Measurements from ENCODE around the gene ATP2C2. TPM values are rescaled to one million over a fixed set of nuclear protein-coding genes. Genes with fewer than 3 reads are reported as not detected.

The ATP2C2 gene
- total RNA-seq, 1 experiment from 2014 or later: 20.3 TPM

DNA sequence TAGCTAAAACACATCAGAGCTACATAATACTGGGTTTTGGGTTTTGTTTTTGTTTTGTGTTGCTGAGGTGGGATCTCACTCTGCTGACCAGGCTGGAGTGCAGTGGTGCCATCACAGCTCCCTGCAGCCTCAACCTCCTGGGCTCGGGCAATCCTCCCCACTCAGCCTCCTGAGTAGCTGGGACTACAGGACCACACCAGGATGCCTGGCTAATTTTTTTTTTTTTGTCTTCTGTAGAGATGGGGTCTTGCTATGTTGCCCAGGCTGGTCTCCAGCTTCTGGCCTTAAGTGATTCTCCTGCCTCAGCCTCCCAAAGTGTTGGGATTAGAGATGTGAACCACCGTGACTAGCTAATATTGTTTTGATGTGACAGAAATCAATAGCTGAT lies 129.9 kb downstream of the ATP2C2 start:
- ChIA-PET RAD21 (ENCODE audit: low non-redundant PET in 1 of 2, low total read pairs in 2 of 2, uncharacterized antibody in 2 of 2, unreplicated experiment in 2 of 2) (no interaction called here), CTCF (interaction anchor here (1.0 to 1.3 kb wide), 2 partner anchors 13 to 311 kb away, joined by 3 read pairs; partner anchors contain the start of gene TAF1C), POLR2A (interaction anchor here (0.5 kb wide), 1 partner anchor 133 kb away, joined by 3 read pairs; no protein-coding TSS in a partner anchor)
- Histone ChIP-seq H3K27ac (ENCODE audit: low read depth, low read length) (no peak overlapping the region), H3K9ac (ENCODE audit: low read length) (no peak overlapping the region), H3K27me3 (ENCODE audit: insufficient read depth, low read length) (no peaks in the 10 kb centered on the region), H4K20me1 (ENCODE audit: insufficient read depth) (no peaks in the 10 kb centered on the region), H3K4me1 (ENCODE audit: control insufficient read depth in 1 of 2, insufficient read depth in 2 of 2, low read length in 2 of 2) (peaks cover 43 to 49% of the 10 kb centered on the region in 2 experiments), H3K4me2 (ENCODE audit: low read length) (no peak overlapping the region), H3K9me3 (ENCODE audit: control insufficient read depth in 1 of 2, insufficient read depth in 1 of 2, low read depth in 1 of 2, low read length in 2 of 2) (no peaks in the 10 kb centered on the region), H3K36me3 (ENCODE audit: control insufficient read depth in 1 of 2, insufficient read depth in 2 of 2, low read length in 2 of 2) (peaks cover 29 to 48% of the 10 kb centered on the region in 2 experiments), H3K9me2 (ENCODE audit: insufficient read depth) (no peaks in the 10 kb centered on the region), H3K79me2 (ENCODE audit: insufficient read depth, low read length) (peaks cover 24% of the 10 kb centered on the region), H3K4me3 (replicated peaks in 1 of 2; ENCODE audit: low read depth in 1 of 2, low read length in 2 of 2) (no peak overlapping the region), H2AFZ (ENCODE audit: low read depth, low read length, poor library complexity, severe bottlenecking) (no peak overlapping the region)
- TF ChIP-seq ELF1 (IDR thresholded peaks at IDR 0.05; ENCODE audit: borderline replicate concordance, low read depth) (no peak), ZFX (IDR thresholded peaks at IDR 0.05) (no peak), POLR2A (IDR thresholded peaks at IDR 0.05; ENCODE audit: borderline replicate concordance, extremely low read depth, insufficient read depth, insufficient read length) (no peak), JUND (IDR thresholded peaks at IDR 0.05) (no peak), SRF (IDR thresholded peaks at IDR 0.05; ENCODE audit: low read depth) (no peak), SIN3A (IDR thresholded peaks at IDR 0.05; ENCODE audit: low read depth) (no peak), ZNF274 (IDR thresholded peaks at IDR 0.05; ENCODE audit: low read depth, low read length) (no peak), RAD21 (IDR thresholded peaks at IDR 0.05; ENCODE audit: low read depth) (no peak), YY1 (IDR thresholded peaks at IDR 0.05; ENCODE audit: extremely low read depth, insufficient replicate concordance, low read depth, low read length) (no peak), SP1 (IDR thresholded peaks at IDR 0.05; ENCODE audit: low read depth) (no peak), TCF7L2 (IDR thresholded peaks at IDR 0.05; ENCODE audit: borderline replicate concordance, extremely low read depth, insufficient read depth, insufficient read length) (no peak), EZH2 (IDR thresholded peaks at IDR 0.05) (no peak), POLR2AphosphoS5 (IDR thresholded peaks at IDR 0.05; ENCODE audit: low read depth, low read length) (no peak), CBX3 (IDR thresholded peaks at IDR 0.05; ENCODE audit: low read depth) (no peak), EGR1 (IDR thresholded peaks at IDR 0.05; ENCODE audit: low read depth) (no peak)
- TF ChIP-seq, protein P1, sequence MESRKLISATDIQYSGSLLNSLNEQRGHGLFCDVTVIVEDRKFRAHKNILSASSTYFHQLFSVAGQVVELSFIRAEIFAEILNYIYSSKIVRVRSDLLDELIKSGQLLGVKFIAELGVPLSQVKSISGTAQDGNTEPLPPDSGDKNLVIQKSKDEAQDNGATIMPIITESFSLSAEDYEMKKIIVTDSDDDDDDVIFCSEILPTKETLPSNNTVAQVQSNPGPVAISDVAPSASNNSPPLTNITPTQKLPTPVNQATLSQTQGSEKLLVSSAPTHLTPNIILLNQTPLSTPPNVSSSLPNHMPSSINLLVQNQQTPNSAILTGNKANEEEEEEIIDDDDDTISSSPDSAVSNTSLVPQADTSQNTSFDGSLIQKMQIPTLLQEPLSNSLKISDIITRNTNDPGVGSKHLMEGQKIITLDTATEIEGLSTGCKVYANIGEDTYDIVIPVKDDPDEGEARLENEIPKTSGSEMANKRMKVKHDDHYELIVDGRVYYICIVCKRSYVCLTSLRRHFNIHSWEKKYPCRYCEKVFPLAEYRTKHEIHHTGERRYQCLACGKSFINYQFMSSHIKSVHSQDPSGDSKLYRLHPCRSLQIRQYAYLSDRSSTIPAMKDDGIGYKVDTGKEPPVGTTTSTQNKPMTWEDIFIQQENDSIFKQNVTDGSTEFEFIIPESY (IDR thresholded peaks at IDR 0.05; ENCODE audit: extremely low read depth, insufficient replicate concordance, low read length): no peak
- TF ChIP-seq, protein P2, sequence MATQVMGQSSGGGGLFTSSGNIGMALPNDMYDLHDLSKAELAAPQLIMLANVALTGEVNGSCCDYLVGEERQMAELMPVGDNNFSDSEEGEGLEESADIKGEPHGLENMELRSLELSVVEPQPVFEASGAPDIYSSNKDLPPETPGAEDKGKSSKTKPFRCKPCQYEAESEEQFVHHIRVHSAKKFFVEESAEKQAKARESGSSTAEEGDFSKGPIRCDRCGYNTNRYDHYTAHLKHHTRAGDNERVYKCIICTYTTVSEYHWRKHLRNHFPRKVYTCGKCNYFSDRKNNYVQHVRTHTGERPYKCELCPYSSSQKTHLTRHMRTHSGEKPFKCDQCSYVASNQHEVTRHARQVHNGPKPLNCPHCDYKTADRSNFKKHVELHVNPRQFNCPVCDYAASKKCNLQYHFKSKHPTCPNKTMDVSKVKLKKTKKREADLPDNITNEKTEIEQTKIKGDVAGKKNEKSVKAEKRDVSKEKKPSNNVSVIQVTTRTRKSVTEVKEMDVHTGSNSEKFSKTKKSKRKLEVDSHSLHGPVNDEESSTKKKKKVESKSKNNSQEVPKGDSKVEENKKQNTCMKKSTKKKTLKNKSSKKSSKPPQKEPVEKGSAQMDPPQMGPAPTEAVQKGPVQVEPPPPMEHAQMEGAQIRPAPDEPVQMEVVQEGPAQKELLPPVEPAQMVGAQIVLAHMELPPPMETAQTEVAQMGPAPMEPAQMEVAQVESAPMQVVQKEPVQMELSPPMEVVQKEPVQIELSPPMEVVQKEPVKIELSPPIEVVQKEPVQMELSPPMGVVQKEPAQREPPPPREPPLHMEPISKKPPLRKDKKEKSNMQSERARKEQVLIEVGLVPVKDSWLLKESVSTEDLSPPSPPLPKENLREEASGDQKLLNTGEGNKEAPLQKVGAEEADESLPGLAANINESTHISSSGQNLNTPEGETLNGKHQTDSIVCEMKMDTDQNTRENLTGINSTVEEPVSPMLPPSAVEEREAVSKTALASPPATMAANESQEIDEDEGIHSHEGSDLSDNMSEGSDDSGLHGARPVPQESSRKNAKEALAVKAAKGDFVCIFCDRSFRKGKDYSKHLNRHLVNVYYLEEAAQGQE (IDR thresholded peaks at IDR 0.05; ENCODE audit: low read depth): no peak
- TF ChIP-seq, protein P3, sequence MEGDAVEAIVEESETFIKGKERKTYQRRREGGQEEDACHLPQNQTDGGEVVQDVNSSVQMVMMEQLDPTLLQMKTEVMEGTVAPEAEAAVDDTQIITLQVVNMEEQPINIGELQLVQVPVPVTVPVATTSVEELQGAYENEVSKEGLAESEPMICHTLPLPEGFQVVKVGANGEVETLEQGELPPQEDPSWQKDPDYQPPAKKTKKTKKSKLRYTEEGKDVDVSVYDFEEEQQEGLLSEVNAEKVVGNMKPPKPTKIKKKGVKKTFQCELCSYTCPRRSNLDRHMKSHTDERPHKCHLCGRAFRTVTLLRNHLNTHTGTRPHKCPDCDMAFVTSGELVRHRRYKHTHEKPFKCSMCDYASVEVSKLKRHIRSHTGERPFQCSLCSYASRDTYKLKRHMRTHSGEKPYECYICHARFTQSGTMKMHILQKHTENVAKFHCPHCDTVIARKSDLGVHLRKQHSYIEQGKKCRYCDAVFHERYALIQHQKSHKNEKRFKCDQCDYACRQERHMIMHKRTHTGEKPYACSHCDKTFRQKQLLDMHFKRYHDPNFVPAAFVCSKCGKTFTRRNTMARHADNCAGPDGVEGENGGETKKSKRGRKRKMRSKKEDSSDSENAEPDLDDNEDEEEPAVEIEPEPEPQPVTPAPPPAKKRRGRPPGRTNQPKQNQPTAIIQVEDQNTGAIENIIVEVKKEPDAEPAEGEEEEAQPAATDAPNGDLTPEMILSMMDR (IDR thresholded peaks at IDR 0.05 in 2 of 3, conservative IDR thresholded peaks at IDR 0.05 in 1 of 3; ENCODE audit: borderline replicate concordance in 1 of 3, insufficient read depth in 1 of 3, low read depth in 2 of 3, low read length in 2 of 3): no peak
- TF ChIP-seq, protein P4, sequence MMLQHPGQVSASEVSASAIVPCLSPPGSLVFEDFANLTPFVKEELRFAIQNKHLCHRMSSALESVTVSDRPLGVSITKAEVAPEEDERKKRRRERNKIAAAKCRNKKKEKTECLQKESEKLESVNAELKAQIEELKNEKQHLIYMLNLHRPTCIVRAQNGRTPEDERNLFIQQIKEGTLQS (IDR thresholded peaks at IDR 0.05): no peak
- TF ChIP-seq, protein P5, sequence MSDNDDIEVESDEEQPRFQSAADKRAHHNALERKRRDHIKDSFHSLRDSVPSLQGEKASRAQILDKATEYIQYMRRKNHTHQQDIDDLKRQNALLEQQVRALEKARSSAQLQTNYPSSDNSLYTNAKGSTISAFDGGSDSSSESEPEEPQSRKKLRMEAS (IDR thresholded peaks at IDR 0.05): no peak
- no TSS peak for BruUV-seq (replicated peaks)
- ATAC-seq (no peak), DNase-seq (ENCODE audit: low read depth, low spot score) (no peak)
- intact Hi-C loops (cut with micrococcal nuclease): no loop called here

Data from HCT116 (cell line).